Limb (tissue), 2 donors: ENCODE data around the gene MCAT.

Experiments
- DNase-seq, 2 donors: peaks; one replicate each; pipeline ENCODE4 v3.0.0-alpha.2; 2016; ENCODE audit errors: extremely low spot score in 2 of 2

MCAT gene

GRCh38 chr22:43090130-43090789 lies 52.9 kb downstream of the MCAT start:
- peak; percentile 61 to 82 for DNase-seq

DNA sequence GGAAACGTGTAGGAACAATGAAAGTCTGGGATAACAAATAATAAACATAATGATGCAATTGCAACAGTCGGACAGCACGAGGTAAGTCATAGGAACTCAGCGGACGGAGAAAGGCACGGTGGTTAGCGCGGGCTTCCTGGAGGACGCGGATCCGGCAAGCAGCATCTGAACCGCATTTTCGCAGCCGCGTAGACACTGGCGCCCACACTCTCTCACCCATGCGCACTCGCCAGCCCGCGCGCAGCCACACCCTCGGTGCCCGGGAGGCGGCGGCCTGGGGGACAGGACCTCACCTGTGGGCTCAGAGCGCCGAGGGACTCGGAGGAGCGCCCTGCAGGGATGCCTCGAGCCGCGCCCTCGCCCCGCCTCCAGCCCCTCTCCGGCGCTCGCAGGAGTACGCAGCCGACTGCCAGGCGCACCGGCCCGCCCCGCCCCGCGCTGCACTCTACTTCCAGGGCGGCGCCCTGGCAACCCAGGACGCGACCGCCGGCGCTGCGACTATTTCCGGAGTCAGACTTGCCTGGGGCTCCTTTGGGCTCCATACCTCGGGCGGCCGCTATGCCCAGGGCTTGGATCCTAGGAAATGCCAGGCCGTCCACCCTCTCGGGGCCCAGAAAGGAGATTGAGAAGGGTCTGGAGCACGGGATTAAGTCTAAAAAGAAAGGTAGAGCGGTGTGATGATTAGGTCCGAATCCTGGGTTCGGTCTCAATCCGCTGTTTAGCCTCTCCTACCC lies 54.0 kb downstream of the MCAT start, which contains the start of gene TTLL1:
TSS of gene TTLL1 (minus strand) at position 408 of the 734 bp plus-strand sequence. CDS start 13,805 bp downstream, outside the sequence.
- peak; percentile 90 to 92 for DNase-seq

DNA sequence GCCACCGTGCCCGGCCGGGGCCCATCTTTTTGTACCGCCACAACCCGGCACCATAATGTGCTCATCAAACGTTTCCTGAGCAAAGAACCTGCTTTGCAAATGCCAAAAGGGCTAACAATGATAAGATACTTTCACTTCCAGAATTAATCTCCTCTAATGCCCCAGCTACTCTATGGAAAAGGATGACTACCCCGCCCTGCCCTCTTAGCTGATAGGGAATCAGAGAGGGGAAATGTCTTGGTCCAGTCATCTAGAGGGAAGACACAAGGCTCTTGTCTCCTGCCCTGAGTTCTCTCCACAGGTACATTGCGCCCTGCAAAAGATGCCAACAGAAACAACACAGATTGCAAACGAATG lies 54.6 kb downstream of the MCAT start:
- DNase-seq = no peak

- no peak for DNase-seq
Measured at GRCh38 chr22:43085658-43086606, 57.3 kb downstream of the MCAT start.
